NCI-H2171 treated with DMSO at 0.1 percent for 48 hours (cell line): Measurements from ENCODE around the gene FBXW4.

Source experiments
- DNase-seq: peaks from one replicate; lab custom pipeline; 2025; lab: John Stamatoyannopoulos, UW

FBXW4 gene

GRCh38 chr10:101580486-101581399, 114.2 kb downstream of the FBXW4 start:
- peak; percentile 3 for DNase-seq

GRCh38 chr10:101579516-101579870, 115.5 kb downstream of the FBXW4 start:
- DNase-seq: no peak

- DNase-seq: no peak
These were observed 116.0 kb downstream of the FBXW4 start for GRCh38 chr10:101578803-101579515.

GRCh38 chr10:101578192-101578591, 116.8 kb downstream of the FBXW4 start:
- DNase-seq: no peak

- no peak for DNase-seq
These were observed 117.7 kb downstream of the FBXW4 start for GRCh38 chr10:101577121-101577871.

- no peak for DNase-seq
These were observed 118.6 kb downstream of the FBXW4 start for GRCh38 chr10:101576211-101576863.

- DNase-seq: no peak
These were observed 119.3 kb downstream of the FBXW4 start for GRCh38 chr10:101575580-101576210.

GRCh38 chr10:101575091-101575490, 119.9 kb downstream of the FBXW4 start:
- no peak for DNase-seq

- no peak for DNase-seq
These were observed 120.9 kb downstream of the FBXW4 start for GRCh38 chr10:101573885-101574753.

GRCh38 chr10:101572785-101573184, 122.2 kb downstream of the FBXW4 start:
- DNase-seq: no peak

- no peak for DNase-seq
These were observed 122.8 kb downstream of the FBXW4 start for GRCh38 chr10:101572126-101572525.

- DNase-seq: no peak
These were observed 123.6 kb downstream of the FBXW4 start for GRCh38 chr10:101571271-101571925.

GRCh38 chr10:101570428-101571270, 124.3 kb downstream of the FBXW4 start:
- DNase-seq: peak; percentile 23

- DNase-seq: peak; percentile 65
These were observed 125.1 kb downstream of the FBXW4 start for GRCh38 chr10:101569622-101570427.

GRCh38 chr10:101569323-101569621, 125.7 kb downstream of the FBXW4 start:
- DNase-seq: no peak

GRCh38 chr10:101568054-101568745, 126.8 kb downstream of the FBXW4 start:
- no peak for DNase-seq

GRCh38 chr10:101567165-101568006, 127.6 kb downstream of the FBXW4 start:
- DNase-seq: no peak
